IMR-90 (cell line): ENCODE results near the gene ZBTB7B.

ENCODE experiments used
- POLR2A ChIP-seq: IDR thresholded peaks from 2 replicates; pipeline ENCODE4 v1.6.1; 2012; ENCODE audit warnings: mild to moderate bottlenecking, low read depth, low read length
- TF ChIP-seq, protein P1 (sequence below): conservative IDR thresholded peaks from 2 replicates; pipeline ENCODE4 v1.5.1; 2012; ENCODE audit warnings: mild to moderate bottlenecking, low read depth, low read length, improper control_type of control experiment

DNA sequence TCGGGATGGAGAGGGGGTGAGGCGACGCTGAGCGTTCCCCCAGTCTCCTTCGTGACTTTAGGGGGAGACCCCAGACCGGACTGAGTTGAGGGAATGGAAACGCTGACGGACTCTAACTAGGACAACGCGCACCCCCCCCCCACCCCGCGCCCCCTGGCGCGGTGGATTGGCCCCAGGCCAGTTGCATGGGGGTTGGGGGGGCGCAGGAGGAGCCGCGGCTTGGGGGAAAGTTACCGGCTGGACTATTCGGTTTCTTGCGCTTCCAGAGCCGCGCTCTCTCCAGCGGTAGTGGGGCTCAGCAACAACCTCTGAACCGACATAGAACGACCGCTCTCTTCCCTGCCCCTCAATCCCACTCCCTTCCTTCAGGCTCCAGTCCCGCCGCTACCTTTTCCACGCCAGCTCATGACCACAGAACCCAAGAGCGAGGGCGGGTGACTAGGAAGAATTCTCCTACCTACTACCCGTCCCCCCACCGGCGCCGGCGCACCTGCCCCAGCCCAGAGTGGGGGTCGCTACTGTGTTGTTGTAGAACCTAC is 694 bp downstream of the ZBTB7B start:
- TF ChIP-seq, protein P1, sequence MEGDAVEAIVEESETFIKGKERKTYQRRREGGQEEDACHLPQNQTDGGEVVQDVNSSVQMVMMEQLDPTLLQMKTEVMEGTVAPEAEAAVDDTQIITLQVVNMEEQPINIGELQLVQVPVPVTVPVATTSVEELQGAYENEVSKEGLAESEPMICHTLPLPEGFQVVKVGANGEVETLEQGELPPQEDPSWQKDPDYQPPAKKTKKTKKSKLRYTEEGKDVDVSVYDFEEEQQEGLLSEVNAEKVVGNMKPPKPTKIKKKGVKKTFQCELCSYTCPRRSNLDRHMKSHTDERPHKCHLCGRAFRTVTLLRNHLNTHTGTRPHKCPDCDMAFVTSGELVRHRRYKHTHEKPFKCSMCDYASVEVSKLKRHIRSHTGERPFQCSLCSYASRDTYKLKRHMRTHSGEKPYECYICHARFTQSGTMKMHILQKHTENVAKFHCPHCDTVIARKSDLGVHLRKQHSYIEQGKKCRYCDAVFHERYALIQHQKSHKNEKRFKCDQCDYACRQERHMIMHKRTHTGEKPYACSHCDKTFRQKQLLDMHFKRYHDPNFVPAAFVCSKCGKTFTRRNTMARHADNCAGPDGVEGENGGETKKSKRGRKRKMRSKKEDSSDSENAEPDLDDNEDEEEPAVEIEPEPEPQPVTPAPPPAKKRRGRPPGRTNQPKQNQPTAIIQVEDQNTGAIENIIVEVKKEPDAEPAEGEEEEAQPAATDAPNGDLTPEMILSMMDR, result no peak
- no peak for TF ChIP-seq POLR2A
